Loucy (cell line): Measurements from ENCODE around the gene GPC5.

ENCODE experiments used
- EZH2phosphoT487 ChIP-seq: fragments of 200-600 bp; IDR thresholded peaks from 2 replicates; pipeline ENCODE4 v1.6.1; 2018; ENCODE audit warnings: antibody characterized with exemption, mild to moderate bottlenecking, moderate library complexity, borderline replicate concordance
- TF ChIP-seq, protein P1 (sequence below): fragments of 200-600 bp; sonication (generic); conservative IDR thresholded peaks from 2 replicates; pipeline ENCODE4 v1.5.1; 2014; ENCODE audit warnings: mild to moderate bottlenecking, antibody characterized with exemption, low read length

DNA sequence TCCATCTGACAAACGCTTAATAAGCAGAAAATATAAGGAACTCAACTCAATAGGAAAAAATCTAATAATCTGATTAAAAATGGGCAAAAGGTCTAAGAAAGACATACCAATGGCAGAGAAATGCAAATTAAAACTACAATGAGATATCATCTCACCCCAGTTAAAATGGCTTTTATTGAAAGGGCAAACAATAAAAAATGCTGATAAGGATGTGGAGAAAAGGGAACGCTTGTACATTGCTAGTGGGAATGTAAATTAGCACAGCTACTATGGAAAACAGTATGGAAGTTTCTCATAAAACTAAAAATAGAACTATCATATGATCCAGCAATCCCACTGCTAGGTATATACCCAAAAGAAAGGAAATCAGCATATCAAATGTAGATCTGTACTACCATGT is 1319.4 kb downstream of the GPC5 start:
- TF ChIP-seq, protein P1, sequence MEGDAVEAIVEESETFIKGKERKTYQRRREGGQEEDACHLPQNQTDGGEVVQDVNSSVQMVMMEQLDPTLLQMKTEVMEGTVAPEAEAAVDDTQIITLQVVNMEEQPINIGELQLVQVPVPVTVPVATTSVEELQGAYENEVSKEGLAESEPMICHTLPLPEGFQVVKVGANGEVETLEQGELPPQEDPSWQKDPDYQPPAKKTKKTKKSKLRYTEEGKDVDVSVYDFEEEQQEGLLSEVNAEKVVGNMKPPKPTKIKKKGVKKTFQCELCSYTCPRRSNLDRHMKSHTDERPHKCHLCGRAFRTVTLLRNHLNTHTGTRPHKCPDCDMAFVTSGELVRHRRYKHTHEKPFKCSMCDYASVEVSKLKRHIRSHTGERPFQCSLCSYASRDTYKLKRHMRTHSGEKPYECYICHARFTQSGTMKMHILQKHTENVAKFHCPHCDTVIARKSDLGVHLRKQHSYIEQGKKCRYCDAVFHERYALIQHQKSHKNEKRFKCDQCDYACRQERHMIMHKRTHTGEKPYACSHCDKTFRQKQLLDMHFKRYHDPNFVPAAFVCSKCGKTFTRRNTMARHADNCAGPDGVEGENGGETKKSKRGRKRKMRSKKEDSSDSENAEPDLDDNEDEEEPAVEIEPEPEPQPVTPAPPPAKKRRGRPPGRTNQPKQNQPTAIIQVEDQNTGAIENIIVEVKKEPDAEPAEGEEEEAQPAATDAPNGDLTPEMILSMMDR: no peak
- TF ChIP-seq EZH2phosphoT487: no peak
